GM10248 (cell line): ENCODE results near the gene ERGIC3.

ENCODE experiments used
- CTCF ChIA-PET: fragments of 300-600 bp; sonication (Branson Sonifier 250); formaldehyde crosslinking; extraction: SDS; loops from one replicate; lab custom pipeline; 2021; ENCODE audit warnings: antibody characterized with exemption; lab: Yijun Ruan, JAX
- POLR2A ChIA-PET: fragments of 350-650 bp; sonication (Branson Sonifier 250); formaldehyde crosslinking; extraction: SDS; loops from one replicate; lab custom pipeline; 2020; ENCODE audit warnings: antibody characterized with exemption; lab: Yijun Ruan, JAX
- DNase-seq: peaks from one replicate; pipeline ENCODE4 v3.0.0; 2012; ENCODE audit errors: extremely low spot score
- CTCF ChIP-seq: IDR thresholded peaks from 2 replicates; pipeline ENCODE4 v1.5.1; 2012; ENCODE audit warnings: mild to moderate bottlenecking, low read depth; ENCODE audit errors: extremely low read depth, missing control alignments, control extremely low read depth

The ERGIC3 gene

GRCh38 chr20:35595456-35595855, 53.6 kb downstream of the ERGIC3 start:
- TF ChIP-seq CTCF: no peak
- POLR2A ChIA-PET: no interaction called here
- CTCF ChIA-PET: interaction anchor here (2.5 kb wide), 1 partner anchor 10 kb away, joined by 15 read pairs; no protein-coding TSS in a partner anchor
- no peak for DNase-seq

GRCh38 chr20:35595901-35596300, 54.0 kb downstream of the ERGIC3 start:
- ChIA-PET POLR2A (no interaction called here), CTCF (interaction anchor here (2.5 kb wide), 1 partner anchor 9 kb away, joined by 15 read pairs; no protein-coding TSS in a partner anchor)
- no peak for DNase-seq
- TF ChIP-seq CTCF: no peak

- TF ChIP-seq CTCF: no peak
- CTCF ChIA-PET: no interaction called here
- POLR2A ChIA-PET: no interaction called here
These were observed 55.3 kb downstream of the ERGIC3 start for GRCh38 chr20:35597186-35597585.

GRCh38 chr20:35598476-35598875, 56.6 kb downstream of the ERGIC3 start:
- POLR2A ChIA-PET: no interaction called here
- DNase-seq: no peak
- CTCF ChIA-PET: interaction anchor here (1.2 kb wide), 1 partner anchor 11 kb away, joined by 3 read pairs; no protein-coding TSS in a partner anchor
- no peak for TF ChIP-seq CTCF

More at GRCh38 chr20:35597186-35597585, 55.3 kb downstream of the ERGIC3 start:
- DNase-seq: no peak

GRCh38 chr20:35598899-35599775, 57.3 kb downstream of the ERGIC3 start:
- no peak for TF ChIP-seq CTCF
- CTCF ChIA-PET: interaction anchor here (1.2 kb wide), 1 partner anchor 12 kb away, joined by 3 read pairs; no protein-coding TSS in a partner anchor
- POLR2A ChIA-PET: interaction anchor here (0.6 kb wide), 1 partner anchor 46 kb away, joined by 3 read pairs; no protein-coding TSS in a partner anchor
- DNase-seq: no peak

- no peak for DNase-seq
- ChIA-PET CTCF (no interaction called here), POLR2A (no interaction called here)
- no peak for TF ChIP-seq CTCF
These were observed 57.9 kb downstream of the ERGIC3 start for GRCh38 chr20:35599776-35600120.
